H1 (cell line): ENCODE measurements around the gene NFKBIZ. TPM values are rescaled to one million over a fixed set of nuclear protein-coding genes. Genes with fewer than 3 reads are reported as not detected.

Experiments used
- CTCF ChIA-PET: fragments of 300-600 bp; sonication (Branson Sonifier 250); formaldehyde crosslinking; loops from one replicate; lab custom pipeline; 2021; ENCODE audit not compliant: partially characterized antibody; lab: Charles Lee
- POLR2A ChIA-PET: fragments of 300-600 bp; sonication (Branson Sonifier 250); formaldehyde crosslinking; loops from one replicate; lab custom pipeline; 2021; ENCODE audit warnings: inconsistent platforms; ENCODE audit not compliant: partially characterized antibody; lab: Charles Lee
- DNase-seq, 2 experiments: peaks; one replicate each; pipeline versions ENCODE4 v3.0.0 to v3.0.0-alpha.2; 2010 to 2022; ENCODE audit warnings: low spot score in 2 of 2, low read depth in 1 of 2, mixed read lengths in 1 of 2
- FAIRE-seq: peaks from 2 replicates; lab custom pipeline; 2011; peaks lifted over from hg19 to GRCh38; lab: Jason Lieb, UNC
- H2AFZ ChIP-seq: 2 replicates; pipeline ENCODE4 v1.8.1; 2012; ENCODE audit warnings: low read length, inconsistent platforms
- H2AK5ac ChIP-seq: 2 replicates; pipeline ENCODE4 v1.6.1; 2013; ENCODE audit warnings: low read depth, low read length
- H2BK120ac ChIP-seq: replicated peaks from 2 replicates; pipeline ENCODE3; 2013; ENCODE audit warnings: low read depth, low read length, inconsistent platforms
- H2BK12ac ChIP-seq: 2 replicates; pipeline ENCODE4 v1.6.1; 2013; ENCODE audit warnings: low read depth, low read length
- H2BK15ac ChIP-seq: 2 replicates; pipeline ENCODE4 v1.6.1; 2013; ENCODE audit warnings: low read length
- H2BK20ac ChIP-seq: 2 replicates; pipeline ENCODE4 v1.6.1; 2013; ENCODE audit warnings: low read length
- H2BK5ac ChIP-seq: 2 replicates; pipeline ENCODE4 v1.6.1; 2013; ENCODE audit warnings: low read depth, low read length
- H3K14ac ChIP-seq: 2 replicates; pipeline ENCODE4 v1.6.1; 2013; ENCODE audit warnings: inconsistent platforms; ENCODE audit not compliant: insufficient read length
- H3K18ac ChIP-seq: 2 replicates; pipeline ENCODE4 v1.6.1; 2013; ENCODE audit warnings: low read length; ENCODE audit errors: extremely low read depth
- H3K23ac ChIP-seq: 2 replicates; pipeline ENCODE4 v1.6.1; 2013; ENCODE audit warnings: inconsistent platforms; ENCODE audit not compliant: insufficient read length
- H3K23me2 ChIP-seq: 2 replicates; pipeline ENCODE4 v1.6.1; 2013; ENCODE audit warnings: low read depth, low read length
- H3K27ac ChIP-seq: 2 replicates; pipeline ENCODE4 v1.6.1; 2011; ENCODE audit warnings: low read depth, low read length, inconsistent platforms
- H3K27me3 ChIP-seq, 4 experiments: replicated peaks in 1 of 4; 1 replicate in 1 of 4; 2 replicates in 3 of 4; pipeline versions ENCODE4 v1.6.1 to v1.8.1; 2011 to 2013; ENCODE audit warnings: low read length in 3 of 4, mild to moderate bottlenecking in 3 of 4, inconsistent platforms in 2 of 4, mixed read lengths in 2 of 4, moderate library complexity in 1 of 4; ENCODE audit not compliant: control insufficient read depth in 3 of 4, insufficient read depth in 3 of 4; ENCODE audit errors: extremely low read depth in 1 of 4
- H3K36me3 ChIP-seq, 4 experiments: 2 replicates each; pipeline versions ENCODE4 v1.6.1 to v1.8.1; 2011 to 2013; ENCODE audit warnings: mild to moderate bottlenecking in 4 of 4, low read length in 3 of 4, moderate library complexity in 2 of 4, control low read depth in 1 of 4, inconsistent platforms in 1 of 4; ENCODE audit not compliant: insufficient read depth in 4 of 4, control insufficient read depth in 2 of 4
- H3K4ac ChIP-seq: replicated peaks from 2 replicates; pipeline ENCODE3; 2013; ENCODE audit warnings: low read length, low read depth, mixed read lengths, inconsistent platforms; ENCODE audit not compliant: insufficient read length
- H3K4me1 ChIP-seq, 4 experiments: replicated peaks in 1 of 4; 1 replicate in 1 of 4; 2 replicates in 3 of 4; pipeline versions ENCODE4 v1.6.1 to v1.8.1; 2011 to 2013; ENCODE audit warnings: low read length in 3 of 4, inconsistent platforms in 2 of 4, mixed read lengths in 1 of 4; ENCODE audit not compliant: insufficient read depth in 4 of 4, control insufficient read depth in 3 of 4
- H3K4me2 ChIP-seq, 2 experiments: 2 replicates each; pipeline versions ENCODE4 v1.6.1 to v1.8.1; 2011 to 2013; ENCODE audit warnings: low read depth in 2 of 2, low read length in 2 of 2, control low read depth in 1 of 2, inconsistent platforms in 1 of 2, mild to moderate bottlenecking in 1 of 2; ENCODE audit not compliant: insufficient read depth in 1 of 2
- H3K4me3 ChIP-seq, 4 experiments: fragments of 200-600, 300-600 bp in 1 of 4; sonication (generic), shearing (Covaris generic), sonication (Bioruptor Twin) in 1 of 4; 2 replicates each; pipeline versions ENCODE4 v1.5.1 to v1.8.1; 2011 to 2016; ENCODE audit warnings: low read length in 4 of 4, low read depth in 3 of 4, control low read depth in 2 of 4, inconsistent platforms in 2 of 4, mild to moderate bottlenecking in 2 of 4, mixed read lengths in 1 of 4, moderate library complexity in 1 of 4; ENCODE audit not compliant: insufficient read depth in 2 of 4; ENCODE audit errors: extremely low read depth in 1 of 4
- H3K56ac ChIP-seq: replicated peaks from 2 replicates; pipeline ENCODE3; 2013; ENCODE audit warnings: low read depth, mild to moderate bottlenecking, mixed read lengths, low read length, inconsistent platforms; ENCODE audit not compliant: insufficient read length
- H3K79me1 ChIP-seq: 2 replicates; pipeline ENCODE4 v1.6.1; 2013; ENCODE audit warnings: low read depth, low read length, control low read depth
- H3K79me2 ChIP-seq, 2 experiments: 2 replicates each; pipeline versions ENCODE4 v1.6.1 to v1.8.1; 2012 to 2013; ENCODE audit warnings: low read length in 2 of 2, mild to moderate bottlenecking in 2 of 2, inconsistent platforms in 1 of 2; ENCODE audit not compliant: insufficient read depth in 2 of 2, control insufficient read depth in 1 of 2
- H3K9ac ChIP-seq, 4 experiments: replicated peaks in 1 of 4; 1 replicate in 1 of 4; 2 replicates in 3 of 4; pipeline versions ENCODE4 v1.6.1 to v1.8.1; 2011 to 2013; ENCODE audit warnings: low read depth in 3 of 4, low read length in 3 of 4, control low read depth in 2 of 4, mild to moderate bottlenecking in 2 of 4, moderate library complexity in 2 of 4, inconsistent platforms in 1 of 4; ENCODE audit errors: extremely low read depth in 1 of 4
- H3K9me3 ChIP-seq, 2 experiments: 2 replicates each; pipeline versions ENCODE4 v1.6.1 to v1.8.1; 2012 to 2013; ENCODE audit warnings: mild to moderate bottlenecking in 2 of 2, moderate library complexity in 2 of 2, control low read depth in 1 of 2, inconsistent platforms in 1 of 2, low read depth in 1 of 2, low read length in 1 of 2, mixed read lengths in 1 of 2; ENCODE audit not compliant: insufficient read depth in 2 of 2
- H4K20me1 ChIP-seq, 2 experiments: replicated peaks in 1 of 2; 2 replicates each; pipeline versions ENCODE3 to v1.8.1; 2011 to 2013; ENCODE audit warnings: inconsistent platforms in 2 of 2, low read length in 2 of 2, mild to moderate bottlenecking in 1 of 2; ENCODE audit not compliant: insufficient read depth in 2 of 2, control insufficient read depth in 1 of 2
- H4K5ac ChIP-seq: 2 replicates; pipeline ENCODE4 v1.6.1; 2013; ENCODE audit warnings: low read length, low read depth, mixed read lengths, inconsistent platforms; ENCODE audit not compliant: insufficient read length
- H4K8ac ChIP-seq: 2 replicates; pipeline ENCODE4 v1.8.0; 2013; ENCODE audit warnings: mild to moderate bottlenecking, moderate library complexity, low read length, inconsistent platforms; ENCODE audit not compliant: insufficient read depth; ENCODE audit errors: extremely low read depth
- H4K91ac ChIP-seq: replicated peaks from 2 replicates; pipeline ENCODE3; 2013; ENCODE audit warnings: low read length, mixed read lengths, inconsistent platforms; ENCODE audit not compliant: insufficient read length
- CBX5 ChIP-seq: fragments of 300-800, 300-1000 bp; sonication (generic); IDR thresholded peaks from 2 replicates; pipeline ENCODE4 v1.7.1; 2016; ENCODE audit warnings: antibody characterized with exemption, low read length, low read depth
- CBX8 ChIP-seq: fragments of 300-800, 300-1000 bp; sonication (generic); IDR thresholded peaks from 2 replicates; pipeline ENCODE4 v1.7.1; 2016; ENCODE audit warnings: low read depth, low read length, borderline replicate concordance
- FOSL1 ChIP-seq: IDR thresholded peaks from 2 replicates; pipeline ENCODE4 v1.6.1; 2011; ENCODE audit warnings: mild to moderate bottlenecking, low read depth, low read length, moderate library complexity; ENCODE audit not compliant: insufficient read depth
- KDM4A ChIP-seq: IDR thresholded peaks from one replicate; pipeline ENCODE4 v1.7.1; 2012; ENCODE audit warnings: low read depth, mild to moderate bottlenecking, moderate library complexity, low read length, inconsistent platforms; ENCODE audit not compliant: severe bottlenecking
- MAFK ChIP-seq: IDR thresholded peaks from 2 replicates; pipeline ENCODE4 v1.6.1; 2012; ENCODE audit warnings: low read depth, mild to moderate bottlenecking, improper control_type of control experiment, low read length
- RAD21 ChIP-seq, 2 experiments: IDR thresholded peaks in 1 of 2; conservative IDR thresholded peaks in 1 of 2; 2 replicates each; pipeline ENCODE4 v1.6.1; 2011; ENCODE audit warnings: low read depth in 2 of 2, low read length in 2 of 2, improper control_type of control experiment in 1 of 2, inconsistent platforms in 1 of 2, mild to moderate bottlenecking in 1 of 2, moderate library complexity in 1 of 2
- WGBS, 2 experiments: shearing (Covaris generic) in 1 of 2; methylation state at CpG; one replicate each; pipeline versions ENCODE4 v1.1.6 to v1.1.7; 2013 to 2015; ENCODE audit warnings: low lambda C conversion rate in 2 of 2, mixed read lengths in 2 of 2, inconsistent platforms in 1 of 2, low coverage in 1 of 2, missing lambda C conversion rate in 1 of 2; ENCODE audit not compliant: insufficient replicate concordance in 2 of 2, insufficient coverage in 1 of 2, insufficient read length in 1 of 2; ENCODE audit errors: extremely low coverage in 1 of 2, missing lambda C conversion rate in 1 of 2; 5-methylcytosine and 5-hydroxymethylcytosine counted together
- polyA plus RNA-seq, 7 experiments: library from polyadenylated mRNA; depleted of rRNA in 3 of 7; stranded (reverse) in 5 of 7; unstranded in 2 of 7; fragments of >200 nt in 5 of 7; fragments of 200-250 nt in 2 of 7; gene quantifications; 1 replicate in 5 of 7; 2 replicates in 1 of 7; 4 replicates in 1 of 7; pipeline versions ENCODE4 v1.2.1 to v1.2.3, GENCODE V29; 2011 to 2013; ENCODE audit warnings: missing spikeins in 2 of 7, mixed read lengths in 2 of 7
- total RNA-seq: library from RNA; stranded (reverse); fragmentation: NEBNext Ultra II Directional; extraction: Animal tissue kit (Norgen Biotek cat#: 25700); gene quantifications from 2 replicates; pipeline ENCODE4 v1.2.1, GENCODE V29; 2021
- TF ChIP-seq, protein P1 (sequence below): IDR thresholded peaks from 2 replicates; pipeline ENCODE4 v1.6.1; 2012; ENCODE audit warnings: low read length, inconsistent platforms

NFKBIZ gene
- total and polyA plus RNA-seq, 2 of the 8 experiments (the other 6 are each of a cell fraction or from before 2014, with no cell fraction given), result 7.2 to 24.5 TPM

DNA sequence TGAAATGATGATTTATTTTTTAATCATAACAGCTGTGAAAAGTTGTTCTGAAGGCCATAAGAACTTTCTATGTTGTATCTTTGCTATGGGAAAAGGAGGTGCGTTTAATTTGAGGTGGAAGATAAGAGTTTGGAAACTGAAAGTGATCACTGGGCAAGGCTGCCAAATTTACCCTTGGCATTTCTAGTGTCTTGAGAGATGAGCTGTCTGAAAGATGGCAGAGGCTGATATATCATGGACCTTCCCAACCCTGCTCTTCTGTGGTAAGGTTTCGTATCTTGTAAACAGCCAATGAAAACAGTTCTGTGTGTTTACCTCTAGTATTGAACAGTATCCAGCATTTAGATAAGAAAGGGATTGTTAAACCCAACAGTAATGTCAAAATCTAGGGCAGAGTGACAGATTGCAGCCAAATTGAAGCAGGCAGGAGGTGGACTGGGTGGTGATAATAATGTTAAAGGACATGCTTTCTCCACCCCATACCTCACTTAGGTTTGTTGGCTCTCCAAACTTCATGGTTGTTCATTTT lies 15.8 kb upstream of the NFKBIZ start:
- Histone ChIP-seq H3K4ac (no peak overlapping the region), H2AFZ (no peak overlapping the region), H3K4me2 (no peak overlapping the region), H3K4me3 (no peak overlapping the region), H3K18ac (no peak overlapping the region), H3K14ac (no peak overlapping the region), H4K91ac (no peak overlapping the region), H2BK20ac (no peak overlapping the region), H2BK12ac (no peak overlapping the region), H3K27me3 (no peaks in the 10 kb centered on the region), H3K4me1 (peaks cover 0 to 8% (median 2%) of the 10 kb centered on the region in 4 experiments; a peak in 5 of 7 replicates), H3K27ac (no peak overlapping the region), H3K56ac (no peak overlapping the region), H3K23ac (no peak overlapping the region), H3K79me1 (no peaks in the 10 kb centered on the region; the same call in 1 of the 2 replicates), H3K36me3 (peaks cover 0 to 3% (median 0%) of the 10 kb centered on the region in 4 experiments; a peak in 1 of 8 replicates), H2BK120ac (no peak overlapping the region), H2AK5ac (no peak overlapping the region), H3K9me3 (no peaks in the 10 kb centered on the region), H2BK15ac (no peak overlapping the region), H4K8ac (no peak overlapping the region), H4K5ac (no peak overlapping the region), H4K20me1 (no peaks in the 10 kb centered on the region), H2BK5ac (no peak overlapping the region), H3K79me2 (no peaks in the 10 kb centered on the region), H3K23me2 (no peaks in the 10 kb centered on the region), H3K9ac (no peak overlapping the region)
- FAIRE-seq (no peak), DNase-seq (no peak)
- ChIA-PET POLR2A (interaction anchor here (4.0 kb wide), 1 partner anchor 16 kb away, joined by 16 read pairs; the partner anchor contains the start of gene NFKBIZ), CTCF (interaction anchor here (1.7 kb wide), 1 partner anchor 17 kb away, joined by 3 read pairs; no protein-coding TSS in a partner anchor)
- TF ChIP-seq RAD21 (IDR thresholded peaks at IDR 0.05 in 1 of 2, conservative IDR thresholded peaks at IDR 0.05 in 1 of 2; ENCODE audit: low read depth in 2 of 2, low read length in 2 of 2) (no peak), FOSL1 (no peak), KDM4A (no peak), CBX5 (no peak), MAFK (no peak), CBX8 (no peak)
- TF ChIP-seq, protein P1, sequence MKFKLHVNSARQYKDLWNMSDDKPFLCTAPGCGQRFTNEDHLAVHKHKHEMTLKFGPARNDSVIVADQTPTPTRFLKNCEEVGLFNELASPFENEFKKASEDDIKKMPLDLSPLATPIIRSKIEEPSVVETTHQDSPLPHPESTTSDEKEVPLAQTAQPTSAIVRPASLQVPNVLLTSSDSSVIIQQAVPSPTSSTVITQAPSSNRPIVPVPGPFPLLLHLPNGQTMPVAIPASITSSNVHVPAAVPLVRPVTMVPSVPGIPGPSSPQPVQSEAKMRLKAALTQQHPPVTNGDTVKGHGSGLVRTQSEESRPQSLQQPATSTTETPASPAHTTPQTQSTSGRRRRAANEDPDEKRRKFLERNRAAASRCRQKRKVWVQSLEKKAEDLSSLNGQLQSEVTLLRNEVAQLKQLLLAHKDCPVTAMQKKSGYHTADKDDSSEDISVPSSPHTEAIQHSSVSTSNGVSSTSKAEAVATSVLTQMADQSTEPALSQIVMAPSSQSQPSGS, result no peak
- WGBS, 2 experiments, result 88% methylated on average over 2 of the region's 2 CpGs; no CpG with 5 or more reads in 1 of the 2 experiments
